Muscle of back (tissue), 11 donors: Measurements from ENCODE around the gene EEF2KMT. TPM values are rescaled to one million over a fixed set of nuclear protein-coding genes. Genes with fewer than 3 reads are reported as not detected.
"Not testable (repeated sequence)": the region's sequence is repeated elsewhere in the genome, so short reads cannot be mapped to it uniquely, and the experiment has no call there.

Experiments used
- DNase-seq, 3 donors: peaks; one replicate each; pipeline versions ENCODE4 v3.0.0 to v3.0.0-alpha.2; 2013
- polyA plus RNA-seq, 10 donors: library from polyadenylated mRNA; unstranded; fragments of 120-200 nt; gene quantifications; one replicate each; pipeline ENCODE4 v1.2.1, GENCODE V29; 2013; ENCODE audit not compliant: insufficient read length in 10 of 10

EEF2KMT gene
- polyA plus RNA-seq, 10 donors, result 8.3 to 14.2 (median 10.4) TPM

- peak; percentile 83 to 97 (median 93) for DNase-seq
Measured at GRCh38 chr16:5071681-5072333, 25.8 kb downstream of the EEF2KMT start, which contains the start of gene ALG1. Gene ALG1 (plus strand): TSS chr16:5071843. CDS start chr16:5071850, 7 bp downstream.

GRCh38 chr16:5071341-5071680, 26.3 kb downstream of the EEF2KMT start:
- no peak for DNase-seq

DNA sequence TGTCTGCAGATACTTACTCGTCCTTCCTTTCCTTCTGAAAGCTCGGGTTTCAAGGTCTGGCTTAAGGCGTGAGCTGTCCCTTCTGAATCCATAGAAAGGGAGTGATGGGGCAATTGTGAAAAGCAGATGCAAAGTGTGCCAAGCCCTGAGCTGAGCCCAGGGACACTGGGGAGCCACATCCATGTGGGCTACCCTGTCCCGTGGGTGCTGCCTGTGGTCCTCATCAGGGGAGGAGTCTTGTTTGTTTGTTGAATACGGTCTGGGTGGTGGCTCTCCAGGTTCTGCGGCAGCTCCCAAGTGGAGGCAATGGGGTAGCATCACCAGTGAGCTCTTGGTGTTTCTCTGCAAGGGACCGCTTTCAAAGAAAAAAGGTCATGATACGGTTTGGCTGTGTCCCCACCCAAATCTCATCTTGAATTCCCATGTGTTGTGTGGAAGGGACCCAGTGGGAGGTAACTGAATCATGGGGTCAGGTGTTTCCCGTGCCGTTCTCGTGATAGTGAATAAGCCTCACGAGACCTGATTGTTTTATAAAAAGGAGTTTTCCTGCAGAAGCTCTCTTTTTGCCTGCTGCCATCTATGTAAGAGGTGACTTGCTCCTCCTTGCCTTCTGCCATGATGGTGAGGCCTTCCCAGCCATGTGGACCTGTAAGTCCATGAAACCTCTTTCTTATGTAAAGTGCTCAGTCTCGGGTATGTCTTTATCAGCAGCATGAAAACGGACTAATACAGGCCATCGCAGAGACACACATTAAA, 27.0 kb downstream of the EEF2KMT start:
- no peak for DNase-seq

DNA sequence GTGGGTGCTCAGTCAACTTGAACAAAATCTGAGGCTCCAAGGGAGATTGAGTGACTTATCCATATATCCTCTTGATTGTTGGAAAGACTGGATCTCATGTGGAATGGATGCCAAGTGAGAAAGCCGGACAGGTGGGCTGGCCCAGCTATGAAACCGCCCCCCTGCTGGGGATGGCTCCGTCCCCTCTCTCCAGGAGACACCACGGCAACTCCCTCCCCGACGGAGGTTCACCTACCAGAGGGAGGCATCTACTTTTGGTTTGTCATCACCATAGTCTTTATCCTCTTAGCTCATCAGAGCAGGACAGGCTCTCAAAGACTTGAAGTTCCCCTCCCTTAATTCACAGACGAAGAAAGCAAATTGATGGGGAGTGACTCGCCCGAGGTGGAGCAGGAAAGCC, 27.7 kb downstream of the EEF2KMT start:
- DNase-seq, result no peak

DNA sequence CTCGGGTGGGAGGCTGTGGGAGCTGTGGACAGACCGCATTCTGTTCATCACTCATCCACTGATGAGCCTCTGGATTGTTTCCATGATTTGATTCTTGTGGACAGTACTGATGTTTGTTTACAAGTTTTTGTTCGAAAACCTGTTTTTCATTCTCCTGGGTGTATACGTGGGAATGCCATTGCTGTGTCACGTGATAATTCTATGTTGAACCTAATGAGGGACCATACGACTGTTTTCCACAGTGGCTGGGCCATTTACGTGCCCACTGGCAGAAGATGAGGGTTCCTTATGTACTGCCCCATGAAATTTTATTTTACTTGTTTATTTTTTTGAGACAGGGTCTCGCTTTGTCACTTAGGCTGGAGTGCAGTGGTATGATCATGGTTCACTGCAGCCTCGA, 28.5 kb downstream of the EEF2KMT start:
- DNase-seq, result no peak

DNA sequence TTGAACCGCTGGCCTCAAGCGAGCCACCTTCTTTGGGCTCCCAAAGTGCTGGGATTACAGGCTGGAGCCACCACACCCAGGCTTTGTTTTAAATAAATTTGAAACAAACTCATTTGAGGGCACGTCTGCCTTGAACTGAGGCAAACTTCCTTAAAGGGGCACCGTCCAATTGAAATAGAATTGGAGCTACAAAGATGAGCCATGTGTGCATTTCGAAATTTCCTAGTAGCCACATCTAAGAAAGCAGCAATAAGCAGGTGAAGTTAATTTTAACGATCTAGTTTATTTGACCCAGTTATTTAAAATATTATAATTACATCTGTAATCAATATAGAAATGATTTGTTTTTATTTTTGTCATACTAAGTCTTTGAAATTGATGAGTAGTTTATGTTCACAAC, 31.1 kb downstream of the EEF2KMT start:
- DNase-seq, result no peak

DNA sequence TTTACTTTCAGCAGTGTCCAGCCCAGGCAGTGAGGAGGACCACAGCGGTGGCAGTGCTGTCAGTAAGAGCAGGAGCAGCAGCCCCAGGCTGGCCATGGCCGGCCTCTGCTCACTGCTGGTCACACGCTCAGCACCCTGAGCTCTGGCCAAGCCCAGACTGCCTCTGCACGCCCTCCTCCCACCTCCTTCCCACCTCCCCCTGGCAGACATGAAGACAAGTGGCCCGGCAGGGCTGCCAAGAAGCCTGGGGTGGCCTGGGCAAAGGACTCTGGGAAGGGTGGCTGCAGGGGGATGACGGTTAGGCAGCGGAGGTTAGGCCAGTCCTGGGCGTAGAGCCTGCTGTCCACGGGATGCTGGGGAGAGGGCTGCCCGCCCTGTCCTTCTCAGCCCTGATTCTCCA, 31.8 kb downstream of the EEF2KMT start, which contains the start of gene C16orf89:
Gene C16orf89 (minus strand): TSS at position 144 of the 400 bp plus-strand sequence. CDS start 48 bp downstream, at position 96.
- DNase-seq, result no peak

- no peak for DNase-seq
Measured at GRCh38 chr16:5065326-5065725, 32.3 kb downstream of the EEF2KMT start.

GRCh38 chr16:5064915-5065314, 32.7 kb downstream of the EEF2KMT start:
- DNase-seq, result no peak

GRCh38 chr16:5062790-5063765, 34.5 kb downstream of the EEF2KMT start:
- DNase-seq, result no peak

GRCh38 chr16:5062051-5062450, 35.5 kb downstream of the EEF2KMT start:
- no peak for DNase-seq

GRCh38 chr16:5060073-5060641, 37.4 kb downstream of the EEF2KMT start:
- DNase-seq, result no peak

DNA sequence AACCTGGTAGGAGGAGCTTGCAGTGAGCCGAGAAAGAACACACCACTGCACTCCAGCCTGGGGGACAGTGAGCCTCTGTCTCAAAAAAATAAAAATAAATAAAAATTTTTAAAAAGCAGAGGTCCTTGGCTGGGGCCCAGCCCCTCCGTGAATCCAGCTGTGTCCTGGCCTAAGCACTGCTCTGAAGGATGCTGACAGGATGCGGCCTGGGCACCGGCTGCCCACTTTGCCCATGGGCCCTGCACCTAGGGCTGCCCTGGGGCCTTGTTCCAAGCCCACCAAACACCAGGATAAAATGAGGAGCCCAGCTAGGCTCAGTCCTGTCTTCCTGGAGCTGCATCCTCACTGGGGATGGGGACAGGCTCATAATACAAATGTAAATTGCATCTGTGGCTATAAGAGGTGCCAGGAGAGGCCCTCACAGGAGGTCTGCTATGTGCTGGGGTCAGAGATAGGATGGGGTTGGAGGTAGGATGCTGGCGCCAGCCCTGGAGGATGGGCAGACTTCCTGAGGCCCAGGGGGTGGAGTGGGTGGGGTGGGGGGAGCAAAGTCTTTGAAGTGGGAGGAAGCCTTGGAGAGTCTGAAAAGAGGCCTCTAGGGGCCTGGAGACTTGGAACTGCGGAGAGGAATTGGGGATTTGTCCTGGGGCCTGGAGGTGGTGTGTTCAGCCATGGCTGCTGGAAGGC, 38.1 kb downstream of the EEF2KMT start:
- DNase-seq, result no peak

DNA sequence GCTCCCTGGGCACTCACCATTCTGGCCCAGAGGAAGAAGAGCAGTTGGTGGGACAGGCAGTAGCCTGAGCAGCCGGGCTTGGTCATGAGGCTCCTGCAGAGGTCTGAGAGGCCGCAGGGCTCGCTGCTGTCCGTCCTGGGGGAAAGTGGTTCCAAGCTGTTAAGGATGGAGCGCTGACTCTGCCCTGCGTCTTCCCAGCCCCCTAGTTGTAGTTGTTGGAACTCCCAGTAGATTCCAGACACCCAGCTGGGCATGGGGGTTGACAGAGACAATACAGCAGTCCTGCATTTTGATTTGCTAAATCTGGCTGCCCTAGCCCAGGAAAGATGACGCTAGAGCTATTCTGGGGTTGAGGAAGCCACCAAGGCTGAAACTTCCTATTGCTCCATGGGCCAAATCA, 39.1 kb downstream of the EEF2KMT start:
- no peak for DNase-seq

- no peak for DNase-seq
Measured at GRCh38 chr16:5056352-5056751, 41.2 kb downstream of the EEF2KMT start.

DNA sequence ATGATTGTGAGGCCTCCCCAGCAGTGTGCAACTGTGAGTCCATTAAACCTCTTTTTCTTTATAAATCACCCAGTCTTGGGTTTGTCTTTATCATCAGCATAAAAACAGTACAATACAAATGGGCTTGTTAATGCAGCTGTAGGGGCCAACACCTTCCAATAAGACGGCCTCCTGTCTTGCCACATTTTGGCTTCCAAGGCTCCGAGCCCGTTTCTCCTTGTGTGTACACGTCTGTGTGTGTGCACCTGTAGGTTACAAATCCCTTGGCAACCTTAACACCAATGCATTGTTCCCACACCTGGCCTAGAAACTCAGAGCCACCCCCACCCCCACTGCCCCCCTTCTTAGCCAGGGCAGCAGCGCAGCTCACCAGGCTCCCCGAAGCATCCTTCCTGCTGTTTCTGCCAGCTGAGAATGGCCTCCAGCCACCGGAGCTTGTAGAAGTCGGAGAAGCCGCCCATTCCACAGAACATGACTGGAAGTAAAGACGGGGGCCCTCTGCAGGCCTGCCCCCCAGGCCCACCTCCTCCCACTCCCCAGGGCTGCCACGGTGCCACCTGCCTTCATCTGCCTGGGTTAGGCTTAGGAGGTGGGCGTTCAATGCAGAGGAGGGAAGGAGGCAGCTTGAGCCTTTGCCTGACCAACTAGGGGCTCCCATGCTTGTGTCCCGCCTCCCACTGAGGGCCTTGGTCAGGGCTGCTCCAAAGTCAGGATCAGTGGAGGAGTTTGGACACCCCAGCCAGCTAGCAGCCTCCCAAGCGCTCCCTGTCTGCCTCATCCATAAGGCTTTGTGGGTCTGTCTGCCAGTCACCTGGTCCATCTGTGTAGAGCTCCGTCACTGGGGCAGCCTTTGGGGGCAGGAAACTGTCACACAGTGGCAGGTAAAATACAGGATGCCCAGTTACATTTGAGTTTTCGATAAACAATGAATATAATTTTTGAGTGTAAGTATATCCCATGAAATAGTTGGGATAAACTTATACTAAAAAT, 42.4 kb downstream of the EEF2KMT start:
- no peak for DNase-seq

- no peak for DNase-seq
Measured at GRCh38 chr16:5046914-5047313, 50.7 kb downstream of the EEF2KMT start.

DNA sequence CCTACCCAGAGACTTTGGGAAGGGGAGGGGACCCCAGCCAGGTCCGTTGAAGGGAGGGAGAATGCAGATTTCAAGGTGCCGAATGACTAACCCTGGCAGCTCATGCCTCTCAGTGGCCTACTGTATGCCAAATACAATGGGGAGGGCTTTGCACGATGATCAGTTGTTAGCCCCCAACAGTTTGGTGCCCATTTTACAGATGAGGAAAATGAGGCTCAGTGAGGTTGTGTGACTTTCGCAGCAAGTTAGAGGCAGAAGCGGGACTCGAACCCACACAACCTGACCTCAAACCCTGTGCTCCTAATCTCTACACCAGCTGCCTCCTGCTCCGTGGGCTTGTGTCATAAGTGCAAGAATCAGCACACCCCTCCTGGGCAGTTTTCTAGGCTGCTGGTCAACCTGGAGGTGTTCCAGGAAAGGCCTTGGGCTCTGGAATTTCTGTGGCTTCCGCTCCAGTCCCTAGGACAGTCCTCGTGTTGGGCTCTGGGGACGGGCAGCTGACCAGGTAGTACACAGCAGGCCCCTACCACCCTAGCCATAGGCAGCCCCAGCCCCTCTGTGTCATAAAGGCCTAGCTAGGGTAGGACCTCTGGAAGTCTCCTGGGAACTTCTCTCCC, 52.0 kb downstream of the EEF2KMT start:
- no peak for DNase-seq

GRCh38 chr16:5044581-5044980, 53.0 kb downstream of the EEF2KMT start:
- DNase-seq, result not testable (repeated sequence)
